ENCODE results near the gene CFAP92.

GRCh38 chr3:128997486-128998133 lies 3.7 kb upstream of the CFAP92 start:
- TF ChIP-seq CTCF (IDR thresholded peaks at IDR 0.05) (no peak), REST (IDR thresholded peaks at IDR 0.05; ENCODE audit: insufficient read depth in 1 of 2, low read depth in 2 of 2, low read length in 1 of 2) (no peak)

Measured in Panc1 (cell line).